ENCODE results near the gene PKMYT1.

DNA sequence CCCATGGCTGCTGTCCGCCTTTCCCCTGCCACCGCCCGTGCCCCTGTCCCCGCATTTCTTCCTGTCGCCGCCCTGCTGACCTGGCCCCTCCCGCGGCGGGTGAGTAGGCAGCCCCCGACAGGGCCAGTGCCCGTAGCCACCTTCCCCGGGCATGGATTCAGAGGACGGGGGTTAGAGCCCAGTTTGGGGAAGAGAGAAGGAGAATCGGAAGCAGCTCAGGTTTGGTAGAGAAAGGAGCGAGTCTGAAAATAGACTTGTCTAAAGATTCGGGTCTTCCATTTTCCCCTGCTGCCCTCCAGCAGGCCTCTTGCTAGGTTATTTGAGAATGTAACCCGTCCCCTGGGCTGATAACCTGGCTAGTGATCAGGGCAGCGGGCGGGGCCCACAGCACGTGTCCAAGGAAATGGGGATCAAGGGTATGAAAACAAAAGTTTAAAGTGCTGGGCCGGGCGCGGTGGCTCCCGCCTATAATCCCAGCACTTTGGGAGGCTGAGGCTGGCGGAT lies 24.6 kb upstream of the PKMYT1 start:
- TF ChIP-seq IRF1 (CRISPR knock-in tag; IDR thresholded peaks at IDR 0.05; ENCODE audit: borderline replicate concordance) (no peak), BRF1 (IDR thresholded peaks at IDR 0.05; ENCODE audit: borderline replicate concordance, extremely low read depth, insufficient read length) (no peak), CBX2 (IDR thresholded peaks at IDR 0.05; ENCODE audit: insufficient read depth, low read length, poor library complexity, severe bottlenecking) (no peak), HNRNPLL (IDR thresholded peaks at IDR 0.05; ENCODE audit: low read depth, low read length, poor library complexity, severe bottlenecking) (no peak), TAF1 (IDR thresholded peaks at IDR 0.05; ENCODE audit: control insufficient read depth, extremely low read depth, insufficient read depth, low read length, severe bottlenecking) (no peak), IRF9 (tag; IDR thresholded peaks at IDR 0.05) (no peak)
